Activated CD4-positive, alpha-beta memory T cell treated with anti-CD3 and anti-CD28 coated beads, Interleukin-2, amount 10 ng/mL, durations not matched to agents 7 days and 5 days (primary cell): ENCODE results near the gene PAQR6. TPM values are rescaled to one million over a fixed set of nuclear protein-coding genes. Genes with fewer than 3 reads are reported as not detected.
A peak's percentile ranks its signal among the peaks of the same experiment; 100 is the strongest.

Experiments
- CTCF ChIA-PET: fragments of 350-600 bp; sonication (Branson Sonifier 250); formaldehyde crosslinking; loops from one replicate; lab custom pipeline; 2021; ENCODE audit warnings: antibody characterized with exemption, inconsistent platforms; lab: Charles Lee
- POLR2A ChIA-PET: fragments of 350-600 bp; sonication (Branson Sonifier 250); formaldehyde crosslinking; loops from one replicate; lab custom pipeline; 2021; ENCODE audit warnings: antibody characterized with exemption; lab: Charles Lee
- DNase-seq: peaks from one replicate; pipeline ENCODE4 v3.0.0-alpha.2; 2020
- H3K27ac Mint-ChIP-seq: one replicate; pipeline ENCODE4 v1.8.0; 2021; ENCODE audit warnings: mild to moderate bottlenecking, mixed read lengths
- H3K27me3 Mint-ChIP-seq: one replicate; pipeline ENCODE4 v1.8.0; 2021; ENCODE audit warnings: mixed read lengths
- H3K36me3 Mint-ChIP-seq: one replicate; pipeline ENCODE4 v1.8.0; 2021; ENCODE audit warnings: low read depth, mixed read lengths
- H3K4me1 Mint-ChIP-seq: one replicate; pipeline ENCODE4 v1.8.0; 2021; ENCODE audit warnings: mixed read lengths
- H3K4me3 Mint-ChIP-seq: one replicate; pipeline ENCODE4 v1.8.0; 2021; ENCODE audit warnings: mild to moderate bottlenecking, mixed read lengths
- H3K9me3 Mint-ChIP-seq: one replicate; pipeline ENCODE4 v1.8.0; 2021; ENCODE audit warnings: mixed read lengths
- total RNA-seq, 2 experiments: library from RNA; stranded (reverse); gene quantifications; one replicate each; pipeline ENCODE4 v1.2.3, GENCODE V29; 2021

PAQR6 gene
- total RNA-seq, 2 experiments from 2014 or later = 5.6 to 6.3 TPM

DNA sequence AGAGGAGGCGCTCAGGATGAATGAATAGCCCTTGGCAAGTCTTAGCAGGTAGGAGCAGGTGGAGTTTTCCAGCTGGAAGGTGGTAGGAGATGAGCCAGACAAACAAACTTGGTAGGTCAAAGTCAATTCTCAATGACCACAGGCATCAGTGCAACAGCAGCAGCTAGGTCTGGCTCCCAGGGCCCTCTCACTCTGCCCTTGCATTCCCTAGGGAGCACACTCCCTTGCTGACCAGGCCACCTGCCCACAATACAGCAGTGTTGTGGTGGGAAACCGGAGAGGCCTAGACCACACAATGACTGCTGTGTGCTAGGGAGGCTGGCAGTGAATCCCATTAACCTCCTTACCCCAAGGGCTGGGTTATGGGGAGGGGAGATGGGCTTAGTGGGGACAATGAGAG is 13.0 kb upstream of the PAQR6 start:
- Mint-ChIP-seq H3K27me3 (no peaks in the 10 kb centered on the region), H3K9me3 (no peaks in the 10 kb centered on the region), H3K36me3 (peaks cover 78% of the 10 kb centered on the region), H3K4me1 (peaks cover 15% of the 10 kb centered on the region), H3K4me3 (no peak overlapping the region), H3K27ac (peak overlapping the region; percentile 40)
- CTCF ChIA-PET = no interaction called here
- POLR2A ChIA-PET = interaction anchor here (0.7 to 3.5 kb wide), 3 partner anchors 9 to 22 kb away, joined by 3 to 17 read pairs (median 5); partner anchors contain the start of gene SMG5
- no peak for DNase-seq

DNA sequence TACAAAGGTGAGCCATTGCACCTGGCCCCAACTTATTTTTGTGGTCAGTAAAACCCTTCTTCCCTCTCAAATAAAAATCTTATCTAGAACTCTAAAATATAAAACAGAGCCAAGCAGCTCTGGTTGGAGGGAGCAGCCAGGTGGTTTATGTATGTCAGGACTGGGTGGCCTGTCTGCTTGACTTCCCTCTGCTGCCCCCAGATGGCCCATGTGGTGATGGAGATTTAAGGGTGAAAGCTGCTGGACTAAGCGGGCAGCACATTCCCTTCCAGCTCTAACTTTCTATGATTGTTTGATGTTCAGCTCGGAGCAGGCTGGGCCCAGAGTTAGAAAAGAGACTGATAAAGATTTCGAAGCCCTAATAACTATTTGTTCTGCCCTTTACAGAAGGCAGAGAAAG is 11.9 kb upstream of the PAQR6 start:
- Mint-ChIP-seq H3K27me3 (no peaks in the 10 kb centered on the region), H3K27ac (no peak overlapping the region), H3K4me3 (no peak overlapping the region), H3K36me3 (peaks cover 71% of the 10 kb centered on the region), H3K9me3 (no peaks in the 10 kb centered on the region), H3K4me1 (peaks cover 15% of the 10 kb centered on the region)
- DNase-seq = no peak
- ChIA-PET CTCF (no interaction called here), POLR2A (interaction anchor here (1.4 to 1.8 kb wide), 3 partner anchors 9 to 23 kb away, joined by 5 to 9 read pairs (median 5); partner anchors contain the start of gene SMG5)

DNA sequence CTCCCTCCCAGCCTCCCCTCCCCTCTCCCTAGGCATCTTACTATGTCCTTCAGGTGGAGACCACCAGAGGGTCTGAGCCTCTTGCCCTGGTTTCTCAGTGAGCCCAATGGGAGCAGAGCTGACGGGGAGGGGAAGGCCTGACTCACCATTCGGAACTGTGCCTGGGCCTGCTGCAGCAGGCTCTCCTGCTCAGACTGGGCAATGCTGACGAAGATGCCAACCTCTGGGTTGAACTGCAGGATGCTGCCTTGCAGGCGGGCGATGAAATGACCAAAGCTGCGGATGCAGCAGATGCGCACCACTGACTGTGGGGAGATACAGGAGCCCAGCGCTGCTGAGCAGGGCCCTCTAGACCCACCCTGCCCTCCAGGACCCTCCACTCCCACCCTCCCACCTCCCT is 11.0 kb upstream of the PAQR6 start:
- no peaks in the 10 kb centered on the region for H3K27me3 Mint-ChIP-seq
- DNase-seq = no peak
- POLR2A ChIA-PET = interaction anchor here (1.4 to 2.5 kb wide), 3 partner anchors 8 to 23 kb away, joined by 5 to 7 read pairs (median 5); partner anchors contain the start of gene SMG5
- peaks cover 17% of the 10 kb centered on the region for H3K4me1 Mint-ChIP-seq
- H3K36me3 Mint-ChIP-seq = peaks cover 68% of the 10 kb centered on the region
- H3K9me3 Mint-ChIP-seq = no peaks in the 10 kb centered on the region
- CTCF ChIA-PET = no interaction called here
- no peak overlapping the region for H3K27ac Mint-ChIP-seq
- H3K4me3 Mint-ChIP-seq = no peak overlapping the region

DNA sequence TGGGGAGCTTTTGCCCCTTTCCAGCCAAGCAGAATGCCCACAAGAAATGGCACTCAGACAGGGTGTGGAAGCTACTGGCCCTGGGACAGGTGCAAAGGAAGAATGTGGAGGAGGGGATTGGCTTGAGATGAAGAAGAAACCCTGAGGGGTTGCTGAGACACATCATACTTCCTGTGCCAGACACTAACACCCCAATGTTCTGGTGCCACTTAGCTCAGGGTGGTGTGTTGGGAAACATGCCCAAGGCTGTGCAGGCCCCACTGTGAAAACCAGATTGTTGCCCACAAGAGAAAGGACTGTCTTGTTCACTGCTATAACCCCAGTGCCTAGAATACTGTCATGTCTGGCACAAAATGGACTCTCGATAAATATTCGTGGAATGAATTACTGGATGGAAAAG is 9.9 kb upstream of the PAQR6 start:
- H3K27ac Mint-ChIP-seq = peak overlapping the region; percentile 45
- POLR2A ChIA-PET = interaction anchor here (1.2 to 2.5 kb wide), 2 partner anchors 11 to 25 kb away, joined by 3 to 7 read pairs; partner anchors contain the start of gene SMG5
- peaks cover 67% of the 10 kb centered on the region for H3K36me3 Mint-ChIP-seq
- H3K27me3 Mint-ChIP-seq = no peaks in the 10 kb centered on the region
- DNase-seq = no peak
- CTCF ChIA-PET = interaction anchor here (0.6 to 1.3 kb wide), 3 partner anchors 112 to 865 kb away, joined by 3 read pairs; no protein-coding TSS in a partner anchor
- H3K4me1 Mint-ChIP-seq = peaks cover 17% of the 10 kb centered on the region
- H3K9me3 Mint-ChIP-seq = no peaks in the 10 kb centered on the region
- no peak overlapping the region for H3K4me3 Mint-ChIP-seq

DNA sequence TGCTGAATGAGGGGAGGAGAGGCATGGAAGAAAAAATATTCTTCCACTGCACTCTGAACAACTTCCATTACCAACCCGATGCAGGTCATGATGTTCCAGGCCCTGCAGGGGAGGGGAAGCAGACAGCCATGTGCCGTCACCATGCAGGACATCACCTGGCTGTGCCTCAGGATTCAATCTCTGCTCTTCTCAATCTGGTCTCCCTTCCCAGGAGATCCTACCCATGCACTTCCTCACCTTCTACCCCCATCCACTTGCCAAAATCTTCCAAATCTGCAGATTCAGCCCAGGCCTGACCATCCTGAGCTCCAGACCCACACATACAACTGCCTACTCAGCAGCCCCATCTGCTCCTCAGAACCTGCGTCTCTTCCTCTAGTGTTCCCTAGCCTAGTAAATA is 5.8 kb upstream of the PAQR6 start:
- POLR2A ChIA-PET = interaction anchor here (1.1 to 2.0 kb wide), 4 partner anchors 8 to 142 kb away, joined by 3 to 5 read pairs (median 4); partner anchors contain the start of gene SMG5
- peaks cover 53% of the 10 kb centered on the region for H3K36me3 Mint-ChIP-seq
- H3K4me3 Mint-ChIP-seq = no peak overlapping the region
- H3K4me1 Mint-ChIP-seq = peaks cover 34% of the 10 kb centered on the region
- CTCF ChIA-PET = no interaction called here
- no peak for DNase-seq
- no peaks in the 10 kb centered on the region for H3K9me3 Mint-ChIP-seq
- H3K27me3 Mint-ChIP-seq = no peaks in the 10 kb centered on the region
- H3K27ac Mint-ChIP-seq = no peak overlapping the region

DNA sequence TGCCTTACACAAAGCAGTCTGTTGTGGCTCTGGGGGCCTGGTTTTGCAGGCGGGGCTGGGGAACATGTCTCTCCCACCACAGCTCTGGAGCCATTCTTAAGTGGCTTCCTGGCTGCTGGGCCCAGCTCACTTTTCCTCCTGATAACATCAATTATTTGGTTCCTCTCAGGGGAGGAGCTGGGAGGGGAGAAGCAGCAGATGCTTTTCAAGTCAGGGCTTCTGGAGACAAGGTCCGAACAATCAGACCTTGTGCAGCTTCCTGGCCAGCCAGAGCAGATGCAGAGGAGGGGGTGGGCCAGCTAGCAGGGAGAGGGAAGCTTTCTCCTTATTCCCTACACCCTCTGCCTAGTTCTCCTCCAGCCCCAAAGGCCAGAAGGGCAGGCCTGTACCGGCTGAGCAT is 3.7 kb upstream of the PAQR6 start:
- H3K36me3 Mint-ChIP-seq = peaks cover 36% of the 10 kb centered on the region
- DNase-seq = no peak
- no peaks in the 10 kb centered on the region for H3K9me3 Mint-ChIP-seq
- no peaks in the 10 kb centered on the region for H3K27me3 Mint-ChIP-seq
- ChIA-PET POLR2A (interaction anchor here (0.9 to 2.2 kb wide), 7 partner anchors 8 to 39 kb away, joined by 3 to 12 read pairs (median 5); partner anchors contain the start of genes BGLAP, PMF1, SMG5 and TMEM79), CTCF (interaction anchor here (1.2 to 1.5 kb wide), 5 partner anchors 9 to 185 kb away, joined by 3 to 4 read pairs (median 3); partner anchors contain the start of gene BGLAP)
- H3K27ac Mint-ChIP-seq = peak overlapping the region; percentile 64
- peaks cover 25% of the 10 kb centered on the region for H3K4me1 Mint-ChIP-seq
- no peak overlapping the region for H3K4me3 Mint-ChIP-seq

DNA sequence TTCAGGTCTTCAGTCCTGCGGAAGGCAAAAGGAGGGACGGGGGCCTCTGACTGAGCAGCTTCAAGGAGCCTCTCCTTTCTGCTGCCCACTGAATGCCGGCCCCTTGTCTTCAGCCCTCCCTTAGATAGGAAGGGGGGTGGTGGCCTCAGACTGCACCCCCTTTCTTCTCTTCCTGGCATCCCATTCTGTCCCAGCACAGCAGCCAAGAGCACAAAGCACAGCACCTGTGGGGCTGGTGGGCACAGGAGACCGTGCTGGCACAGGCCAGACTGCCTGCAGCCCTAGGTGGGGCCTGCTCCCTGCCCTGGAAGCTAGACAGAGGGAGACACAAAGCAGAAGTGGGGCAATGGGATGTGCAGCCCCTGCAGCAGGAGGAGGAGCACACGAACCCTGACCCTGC is 1.7 kb upstream of the PAQR6 start:
- peaks cover 41% of the 10 kb centered on the region for H3K4me1 Mint-ChIP-seq
- CTCF ChIA-PET = no interaction called here
- no peak overlapping the region for H3K27ac Mint-ChIP-seq
- no peak overlapping the region for H3K4me3 Mint-ChIP-seq
- DNase-seq = no peak
- H3K36me3 Mint-ChIP-seq = peaks cover 28% of the 10 kb centered on the region
- POLR2A ChIA-PET = interaction anchor here (1.2 kb wide), 1 partner anchor 16 kb away, joined by 3 read pairs; no protein-coding TSS in a partner anchor
- no peaks in the 10 kb centered on the region for H3K27me3 Mint-ChIP-seq
- no peaks in the 10 kb centered on the region for H3K9me3 Mint-ChIP-seq

DNA sequence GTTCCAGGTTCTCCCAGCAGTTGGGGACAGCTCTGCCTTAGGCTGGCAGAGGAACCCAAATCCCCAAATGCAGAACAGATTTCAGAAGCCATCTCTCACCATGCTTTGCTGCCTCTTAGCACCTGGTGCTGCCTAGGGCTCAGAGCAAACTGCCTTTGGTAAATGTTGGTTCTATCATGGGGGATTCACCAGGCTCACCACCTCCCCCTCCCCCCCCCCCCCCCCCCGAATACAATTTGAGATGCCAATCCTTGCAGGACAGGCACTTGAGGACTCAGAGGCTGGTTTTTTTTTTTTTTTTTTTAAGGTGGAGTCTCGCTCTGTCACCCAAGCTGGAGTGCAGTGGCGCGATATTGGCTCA is 447 bp upstream of the PAQR6 start:
- no peaks in the 10 kb centered on the region for H3K9me3 Mint-ChIP-seq
- POLR2A ChIA-PET = interaction anchor here (1.0 kb wide), 1 partner anchor 22 kb away, joined by 3 read pairs; no protein-coding TSS in a partner anchor
- H3K36me3 Mint-ChIP-seq = peaks cover 20% of the 10 kb centered on the region
- H3K4me3 Mint-ChIP-seq = no peak overlapping the region
- no peaks in the 10 kb centered on the region for H3K27me3 Mint-ChIP-seq
- CTCF ChIA-PET = no interaction called here
- no peak overlapping the region for H3K27ac Mint-ChIP-seq
- H3K4me1 Mint-ChIP-seq = peaks cover 44% of the 10 kb centered on the region
- DNase-seq = no peak

DNA sequence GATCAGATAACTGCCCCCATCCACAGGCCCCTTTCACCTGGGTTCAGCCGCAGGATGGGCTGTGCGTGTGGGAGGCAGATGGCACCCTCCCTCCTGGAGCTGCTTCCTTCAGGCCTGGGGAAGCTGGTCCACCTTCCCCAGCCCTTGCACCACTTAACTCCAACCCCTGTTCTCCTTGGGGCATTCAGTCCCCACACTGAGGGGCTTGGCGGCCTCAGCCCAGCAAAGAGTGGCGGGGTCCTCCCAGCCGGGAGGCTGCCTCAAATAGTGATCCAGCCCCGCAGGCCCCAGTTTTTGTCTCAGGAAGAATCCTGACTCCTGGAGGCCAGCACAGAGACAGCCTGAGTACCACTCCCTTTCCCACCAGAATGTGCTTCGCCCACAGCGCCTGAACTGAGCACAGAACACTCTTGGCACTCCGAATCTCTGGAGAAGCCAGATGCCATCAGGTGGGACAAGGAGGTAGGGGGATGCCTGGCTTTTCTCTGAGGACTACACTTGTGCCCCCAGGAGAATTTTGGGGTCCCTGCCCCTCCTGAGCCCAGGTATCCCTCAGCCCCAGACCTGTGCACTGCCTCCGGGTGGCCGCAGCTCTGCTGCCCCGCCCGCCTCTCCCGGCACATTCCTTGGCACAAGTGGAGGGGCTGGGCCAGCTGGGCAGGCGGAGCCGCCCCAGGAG is 936 bp downstream of the PAQR6 start:
- CTCF ChIA-PET = interaction anchor here (0.9 to 1.0 kb wide), 2 partner anchors 22 to 24 kb away, joined by 3 to 5 read pairs; no protein-coding TSS in a partner anchor
- Mint-ChIP-seq H3K4me3 (no peak overlapping the region), H3K9me3 (no peaks in the 10 kb centered on the region), H3K27ac (no peak overlapping the region), H3K36me3 (peaks cover 12% of the 10 kb centered on the region), H3K4me1 (peaks cover 37% of the 10 kb centered on the region), H3K27me3 (no peaks in the 10 kb centered on the region)
- POLR2A ChIA-PET = interaction anchor here (1.0 to 2.7 kb wide), 4 partner anchors 11 to 133 kb away, joined by 3 to 13 read pairs (median 4); partner anchors contain the start of genes PMF1 and SMG5
- no peak for DNase-seq

DNA sequence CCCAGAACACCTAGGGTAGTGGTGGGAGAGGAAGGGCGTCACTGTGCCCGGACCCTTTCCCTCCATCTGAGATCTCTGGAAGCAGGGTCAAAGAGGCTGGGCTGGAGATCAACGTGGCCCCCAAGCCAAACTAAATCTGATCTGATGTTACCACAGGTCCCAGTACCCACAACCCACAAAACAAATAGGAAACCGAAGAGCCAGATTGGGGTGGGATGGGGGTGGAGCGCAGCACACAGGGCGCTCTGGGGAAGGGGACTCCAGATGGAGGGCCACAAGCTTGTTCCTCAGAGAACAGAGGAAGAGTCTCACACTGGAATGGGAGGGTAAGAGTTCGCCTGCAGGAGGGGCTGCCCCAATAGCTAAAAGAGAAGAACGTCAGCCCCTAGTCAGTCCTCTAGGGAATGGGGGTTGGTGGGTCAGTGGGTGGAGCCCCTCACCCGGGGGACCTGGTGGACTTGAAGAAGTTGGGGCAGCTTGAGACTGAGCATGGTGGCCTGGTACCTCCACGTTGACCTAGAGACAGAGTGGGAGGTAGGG is 1.5 kb downstream of the PAQR6 start:
- no peaks in the 10 kb centered on the region for H3K27me3 Mint-ChIP-seq
- H3K4me1 Mint-ChIP-seq = peaks cover 31% of the 10 kb centered on the region
- POLR2A ChIA-PET = interaction anchor here (0.6 to 2.7 kb wide), 15 partner anchors 9 to 387 kb away, joined by 3 to 13 read pairs (median 3); partner anchors contain the start of genes MEF2D, SMG5 and SYT11
- H3K27ac Mint-ChIP-seq = peak overlapping the region; percentile 18
- H3K4me3 Mint-ChIP-seq = peak overlapping the region; percentile 32
- no peaks in the 10 kb centered on the region for H3K9me3 Mint-ChIP-seq
- H3K36me3 Mint-ChIP-seq = peaks cover 8% of the 10 kb centered on the region
- CTCF ChIA-PET = interaction anchor here (0.9 to 1.2 kb wide), 4 partner anchors 21 to 105 kb away, joined by 3 to 6 read pairs (median 4); no protein-coding TSS in a partner anchor
- no peak for DNase-seq

DNA sequence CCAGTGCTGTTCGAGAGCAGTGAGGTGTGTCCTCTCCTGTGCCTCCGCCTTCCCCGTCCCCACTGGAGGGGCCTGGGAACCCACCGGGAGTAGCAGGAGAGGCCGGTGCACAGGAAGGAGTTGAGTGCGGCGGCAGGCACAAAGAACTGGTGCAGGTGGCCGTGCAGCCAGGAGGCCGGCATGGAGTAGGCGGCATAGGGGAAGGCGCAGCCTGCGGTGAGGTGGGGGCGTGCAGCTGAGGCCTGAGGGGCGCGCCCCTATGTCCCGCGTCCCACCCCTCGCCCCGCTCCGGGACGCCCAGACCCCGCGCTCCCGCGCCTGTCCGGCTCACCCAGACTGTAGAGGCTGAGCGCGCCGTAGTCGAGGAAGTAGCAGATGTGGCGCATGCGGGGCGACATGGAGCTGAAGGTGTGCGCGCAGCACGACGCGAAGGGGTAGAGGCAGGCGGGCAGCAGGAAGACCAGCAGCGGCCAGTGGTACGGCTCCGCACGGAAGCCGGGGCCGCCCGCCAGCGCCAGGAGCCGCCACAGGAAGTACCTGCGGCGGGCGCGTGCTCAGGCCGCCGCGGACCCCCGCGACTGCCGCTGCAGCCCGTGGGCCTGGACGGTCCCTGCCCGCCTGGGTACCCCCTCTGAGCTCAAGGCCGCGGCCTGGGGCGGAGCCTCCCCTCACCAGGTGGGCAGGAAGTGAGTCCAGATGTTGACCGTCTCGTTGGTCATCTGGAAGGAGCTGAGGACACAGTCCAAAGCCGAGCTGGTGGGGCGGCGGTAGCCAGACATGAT is 2.2 kb downstream of the PAQR6 start:
- Mint-ChIP-seq H3K4me1 (peaks cover 27% of the 10 kb centered on the region), H3K27ac (peak overlapping the region; percentile 40), H3K9me3 (no peaks in the 10 kb centered on the region), H3K36me3 (peaks cover 7% of the 10 kb centered on the region), H3K27me3 (no peaks in the 10 kb centered on the region), H3K4me3 (peak overlapping the region; percentile 73)
- DNase-seq = peak; percentile 57
- ChIA-PET CTCF (interaction anchor here (1.0 to 1.2 kb wide), 3 partner anchors 11 to 104 kb away, joined by 3 to 6 read pairs (median 3); no protein-coding TSS in a partner anchor), POLR2A (interaction anchor here (0.6 to 2.7 kb wide), 16 partner anchors 10 to 386 kb away, joined by 3 to 13 read pairs (median 3); partner anchors contain the start of genes MEF2D, SMG5 and SYT11)

DNA sequence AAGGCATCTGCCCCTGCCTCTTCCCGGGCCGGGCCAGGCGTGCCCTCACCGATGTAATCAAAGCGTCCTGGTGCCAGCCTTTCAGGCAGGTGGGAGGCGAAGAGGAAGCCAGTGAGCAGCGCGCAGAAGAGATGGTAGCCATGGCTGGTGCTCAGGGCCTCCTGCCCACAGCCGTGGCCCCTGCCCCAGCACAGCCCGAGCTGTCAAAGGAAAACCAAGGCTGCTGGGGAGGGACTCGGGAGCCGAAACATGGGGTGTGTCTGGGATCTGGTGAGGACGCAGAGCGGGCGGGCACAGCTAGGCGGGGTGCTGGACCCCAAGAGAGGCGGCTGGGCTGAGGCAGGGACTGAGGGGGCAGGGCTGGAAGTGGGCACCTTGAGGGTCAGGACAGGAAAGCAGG is 3.1 kb downstream of the PAQR6 start:
- no peak overlapping the region for H3K27ac Mint-ChIP-seq
- peaks cover 25% of the 10 kb centered on the region for H3K4me1 Mint-ChIP-seq
- DNase-seq = no peak
- CTCF ChIA-PET = interaction anchor here (1.0 kb wide), 1 partner anchor 10 kb away, joined by 3 read pairs; no protein-coding TSS in a partner anchor
- H3K9me3 Mint-ChIP-seq = no peaks in the 10 kb centered on the region
- no peaks in the 10 kb centered on the region for H3K27me3 Mint-ChIP-seq
- POLR2A ChIA-PET = interaction anchor here (0.7 to 2.7 kb wide), 8 partner anchors 11 to 385 kb away, joined by 3 to 13 read pairs (median 4); partner anchors contain the start of genes MEF2D, SMG5 and SYT11
- peaks cover 9% of the 10 kb centered on the region for H3K36me3 Mint-ChIP-seq
- H3K4me3 Mint-ChIP-seq = peak overlapping the region; percentile 73
